DOHH2 (cell line): ENCODE measurements around the gene CHD6.

Experiments
- H3F3A ChIP-seq: fragments of 200-600 bp; sonication (generic), shearing (Covaris generic); 2 replicates; pipeline ENCODE4 v1.6.0; 2016; ENCODE audit warnings: antibody characterized with exemption, mild to moderate bottlenecking; ENCODE audit not compliant: control insufficient read depth, insufficient read depth
- H3K27ac ChIP-seq: fragments of 200-600 bp; sonication (generic); 2 replicates; pipeline ENCODE4 v1.5.1; 2014; ENCODE audit warnings: low read depth, mild to moderate bottlenecking, low read length, moderate library complexity
- H3K27me3 ChIP-seq: fragments of 200-600 bp; sonication (generic); 2 replicates; pipeline ENCODE4 v1.6.1; 2014; ENCODE audit warnings: mild to moderate bottlenecking, low read length, mixed read lengths; ENCODE audit not compliant: control insufficient read depth
- H3K36me3 ChIP-seq: fragments of 200-600 bp; sonication (generic); 2 replicates; pipeline ENCODE4 v1.6.1; 2014; ENCODE audit warnings: mild to moderate bottlenecking, low read length, moderate library complexity, mixed read lengths; ENCODE audit not compliant: control insufficient read depth
- H3K4me1 ChIP-seq: fragments of 200-600 bp; sonication (generic); 2 replicates; pipeline ENCODE4 v1.6.1; 2014; ENCODE audit warnings: mild to moderate bottlenecking, low read length, mixed read lengths; ENCODE audit not compliant: control insufficient read depth
- H3K4me2 ChIP-seq: fragments of 200-600 bp; sonication (generic); 2 replicates; pipeline ENCODE4 v1.6.0; 2014; ENCODE audit warnings: mild to moderate bottlenecking, low read length, moderate library complexity
- H3K4me3 ChIP-seq: fragments of 200-600 bp; sonication (generic); 2 replicates; pipeline ENCODE4 v1.5.1; 2014; ENCODE audit warnings: mild to moderate bottlenecking, low read length, mixed read lengths
- H3K79me2 ChIP-seq: fragments of 200-600 bp; sonication (generic); 2 replicates; pipeline ENCODE4 v1.6.1; 2014; ENCODE audit warnings: mild to moderate bottlenecking, low read length, mixed read lengths; ENCODE audit not compliant: control insufficient read depth
- H3K9me2 ChIP-seq: fragments of 200-600 bp; sonication (generic); replicated peaks from 2 replicates; pipeline ENCODE4 v1.6.1; 2014; ENCODE audit warnings: mild to moderate bottlenecking, low read length, mixed read lengths; ENCODE audit not compliant: control insufficient read depth
- H3K9me3 ChIP-seq: fragments of 200-600 bp; sonication (generic); 2 replicates; pipeline ENCODE4 v1.6.1; 2014; ENCODE audit warnings: antibody characterized with exemption, low read length, mixed read lengths; ENCODE audit not compliant: control insufficient read depth, insufficient read depth
- H4K20me1 ChIP-seq: fragments of 200-600 bp; sonication (generic); 2 replicates; pipeline ENCODE4 v1.6.0; 2014; ENCODE audit warnings: low read depth, mild to moderate bottlenecking, antibody characterized with exemption, low read length, moderate library complexity; ENCODE audit not compliant: control insufficient read depth, insufficient read depth
- CTCF ChIP-seq: fragments of 200-600 bp; sonication (generic); IDR thresholded peaks from one replicate; pipeline ENCODE4 v1.5.1; 2014; ENCODE audit warnings: antibody characterized with exemption, mild to moderate bottlenecking, low read depth, low read length; ENCODE audit not compliant: poor library complexity, severe bottlenecking
- EZH2phosphoT487 ChIP-seq: fragments of 200-600 bp; sonication (generic); IDR thresholded peaks from 2 replicates; pipeline ENCODE4 v1.6.1; 2017; ENCODE audit warnings: borderline replicate concordance, mild to moderate bottlenecking, antibody characterized with exemption, low read length, moderate library complexity, mixed read lengths

CHD6 gene

GRCh38 chr20:41436679-41437078 is 181.5 kb downstream of the CHD6 start:
- Histone ChIP-seq H3K27ac (no peak overlapping the region), H3K4me1 (0 out of 2 replicates have a peak, but pooled peaks cover 3% of the 10 kb centered on the region), H3K9me2 (no peaks in the 10 kb centered on the region), H3K9me3 (no peaks in the 10 kb centered on the region), H3F3A (no peaks in the 10 kb centered on the region), H3K79me2 (no peaks in the 10 kb centered on the region), H3K27me3 (no peaks in the 10 kb centered on the region), H3K4me3 (no peak overlapping the region), H3K36me3 (peaks cover 10% of the 10 kb centered on the region), H4K20me1 (no peaks in the 10 kb centered on the region), H3K4me2 (no peak overlapping the region)
- TF ChIP-seq EZH2phosphoT487 (no peak), CTCF (no peak)

GRCh38 chr20:41433203-41433602 is 185.0 kb downstream of the CHD6 start:
- Histone ChIP-seq H3F3A (no peaks in the 10 kb centered on the region), H3K9me2 (no peaks in the 10 kb centered on the region), H3K36me3 (peaks cover 15% of the 10 kb centered on the region), H4K20me1 (no peaks in the 10 kb centered on the region), H3K4me1 (0 out of 2 replicates have a peak, but pooled peaks cover 3% of the 10 kb centered on the region), H3K4me2 (no peak overlapping the region), H3K4me3 (no peak overlapping the region), H3K27ac (no peak overlapping the region), H3K27me3 (no peaks in the 10 kb centered on the region), H3K9me3 (no peaks in the 10 kb centered on the region), H3K79me2 (no peaks in the 10 kb centered on the region)
- TF ChIP-seq EZH2phosphoT487 = no peak
- TF ChIP-seq CTCF = no peak

- no peak overlapping the region for H3K4me3 ChIP-seq
- H3K36me3 ChIP-seq = peaks cover 13% of the 10 kb centered on the region
- no peak for TF ChIP-seq CTCF
- no peak for TF ChIP-seq EZH2phosphoT487
- H3K9me3 ChIP-seq = no peaks in the 10 kb centered on the region
- no peaks in the 10 kb centered on the region for H3K79me2 ChIP-seq
- no peaks in the 10 kb centered on the region for H3K9me2 ChIP-seq
- no peaks in the 10 kb centered on the region for H3F3A ChIP-seq
- 0 out of 2 replicates have a peak, but pooled peaks cover 3% of the 10 kb centered on the region for H3K4me1 ChIP-seq
- no peaks in the 10 kb centered on the region for H4K20me1 ChIP-seq
- no peaks in the 10 kb centered on the region for H3K27me3 ChIP-seq
- no peak overlapping the region for H3K27ac ChIP-seq
- no peak overlapping the region for H3K4me2 ChIP-seq
These were observed 185.4 kb downstream of the CHD6 start for GRCh38 chr20:41432746-41433145.

GRCh38 chr20:41428285-41428684 is 189.9 kb downstream of the CHD6 start:
- no peaks in the 10 kb centered on the region for H3K27me3 ChIP-seq
- no peaks in the 10 kb centered on the region for H3K9me2 ChIP-seq
- no peak overlapping the region for H3K27ac ChIP-seq
- no peaks in the 10 kb centered on the region for H3K79me2 ChIP-seq
- H3K4me1 ChIP-seq = no peaks in the 10 kb centered on the region
- H3K4me3 ChIP-seq = no peak overlapping the region
- H3K36me3 ChIP-seq = peaks cover 11% of the 10 kb centered on the region; the same call in 1 of the 2 replicates
- no peaks in the 10 kb centered on the region for H3F3A ChIP-seq
- no peaks in the 10 kb centered on the region for H3K9me3 ChIP-seq
- no peak overlapping the region for H3K4me2 ChIP-seq
- TF ChIP-seq CTCF (no peak), EZH2phosphoT487 (no peak)
- no peaks in the 10 kb centered on the region for H4K20me1 ChIP-seq
